Measurements from ENCODE around the gene LYSMD4.

Gene LYSMD4

DNA sequence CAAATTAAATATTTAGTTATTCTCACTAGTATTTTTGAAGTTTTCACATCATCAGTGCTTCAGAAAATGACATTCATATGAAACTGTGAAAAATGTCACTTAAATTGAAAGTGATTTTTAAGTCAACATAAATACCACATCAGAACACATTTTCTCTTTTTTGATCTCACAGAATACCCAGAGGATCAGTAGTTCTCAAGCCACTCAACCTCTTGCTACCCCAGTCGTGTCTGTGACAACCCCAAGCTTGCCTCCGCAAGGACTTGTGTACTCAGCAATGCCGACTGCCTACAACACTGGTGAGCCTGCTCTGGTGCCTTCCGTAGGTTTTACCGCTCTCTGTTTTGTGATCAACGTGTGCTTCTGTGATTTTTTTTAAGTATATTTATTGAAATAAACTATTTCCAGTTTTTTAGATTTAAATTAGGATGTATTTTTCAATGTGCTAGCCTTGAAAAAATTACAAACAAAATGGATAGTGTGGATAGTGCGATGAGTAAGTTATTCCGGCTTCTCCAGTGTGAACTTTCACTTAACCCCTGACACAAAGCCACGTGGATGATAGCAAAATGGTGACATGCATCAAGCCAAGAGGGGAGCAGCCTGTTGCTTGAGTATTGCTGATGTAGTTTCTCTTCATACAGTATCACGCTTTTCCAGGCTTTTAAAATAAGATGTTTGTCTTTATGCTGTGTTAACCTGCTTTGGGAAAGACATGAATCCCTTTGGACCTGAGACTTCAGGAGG is 26.5 kb downstream of the LYSMD4 start:
- no peak for DNase-seq (ENCODE audit: low read depth in 2 of 2)

DNA sequence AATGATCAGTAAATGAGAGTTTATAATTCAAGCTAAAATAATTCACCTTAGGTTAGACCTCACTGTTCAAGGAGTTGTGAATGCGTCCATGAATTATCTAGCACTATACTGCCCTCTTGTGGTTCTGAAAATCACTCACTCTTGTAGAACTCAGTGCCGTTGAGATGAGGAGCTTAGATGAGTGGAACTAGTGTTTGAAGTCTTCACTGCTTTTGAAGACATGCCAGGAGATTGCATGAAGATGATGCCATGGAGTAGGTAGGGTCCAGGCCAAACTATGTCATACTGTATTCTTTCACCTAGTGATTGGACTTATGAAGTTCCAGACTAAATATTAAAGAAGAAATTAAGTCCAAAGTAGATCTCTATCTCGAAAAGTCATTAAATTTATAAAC is 28.8 kb downstream of the LYSMD4 start:
- DNase-seq (ENCODE audit: low read depth in 2 of 2), result no peak

DNA sequence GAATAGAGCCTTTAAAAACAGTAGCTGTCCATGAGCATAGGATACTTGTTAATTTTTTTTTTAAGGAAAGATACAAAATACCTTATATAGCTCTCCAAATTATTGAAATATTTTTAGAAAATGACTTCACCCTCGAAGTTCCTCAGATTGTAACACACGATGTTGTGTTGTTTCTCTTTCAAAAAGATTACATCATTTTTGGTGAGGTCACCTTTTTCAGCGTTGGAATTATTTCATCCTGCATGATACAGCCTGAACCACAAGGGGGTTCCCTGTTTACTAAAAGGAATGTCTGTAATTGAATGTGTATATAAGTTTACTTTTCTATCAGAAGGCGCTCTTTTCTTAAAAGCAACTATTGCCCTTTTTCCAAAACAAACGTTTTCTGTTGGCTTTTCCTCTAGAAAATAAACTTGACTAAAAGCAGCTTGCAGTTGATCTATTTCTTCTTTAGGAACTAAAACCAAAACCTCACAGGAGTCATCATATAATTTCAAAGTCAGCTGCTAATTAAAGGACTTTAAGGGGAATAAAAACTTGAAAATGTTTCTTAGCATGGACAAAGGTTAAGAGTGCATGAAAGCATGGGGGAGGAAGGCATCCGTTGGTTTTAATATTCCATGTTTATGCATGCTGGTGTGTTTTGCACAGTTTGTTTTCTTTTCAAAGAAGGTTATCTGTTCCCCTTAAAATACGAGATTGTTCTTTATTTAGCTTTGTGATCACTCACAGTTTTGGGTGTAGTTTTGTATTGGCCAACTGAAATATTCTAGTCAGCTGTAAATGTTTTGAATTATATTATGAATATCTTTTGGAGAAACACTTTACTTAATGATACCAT is 29.4 kb downstream of the LYSMD4 start:
- no peak for DNase-seq (ENCODE audit: low read depth in 2 of 2)

DNA sequence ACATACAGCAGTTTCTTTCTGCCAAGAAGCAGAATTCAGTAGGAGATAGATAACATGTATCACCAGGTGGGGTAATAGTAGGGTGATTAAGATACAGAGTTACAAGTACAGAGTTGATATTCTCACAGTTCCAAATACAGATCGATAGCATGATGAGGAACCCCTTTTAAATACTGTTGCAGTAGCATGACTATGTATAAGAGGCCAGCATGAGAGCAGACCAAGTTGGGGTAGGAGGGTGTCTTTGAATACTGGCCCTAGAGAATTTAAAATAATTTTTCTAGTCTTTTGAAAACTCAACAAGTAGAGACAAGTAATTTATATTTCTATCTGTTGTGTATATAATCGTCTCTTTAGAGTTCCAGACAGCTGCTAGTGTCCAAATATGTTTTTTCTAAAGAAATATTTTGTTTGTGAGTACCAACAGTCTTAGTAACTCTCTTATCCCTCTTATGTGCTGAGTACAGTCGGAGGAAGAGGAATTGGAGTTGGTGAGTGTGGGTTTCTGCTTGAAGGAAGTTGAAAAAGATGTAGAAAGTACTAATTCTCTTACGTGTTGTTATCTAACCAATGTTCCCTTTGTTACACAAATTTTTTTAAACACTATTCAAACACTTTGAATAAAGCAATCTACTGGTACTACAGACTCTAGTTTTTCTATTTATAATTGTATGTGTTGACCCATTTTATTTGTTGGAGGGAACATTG is 30.2 kb downstream of the LYSMD4 start:
- no peak for DNase-seq (ENCODE audit: low read depth in 2 of 2)

DNA sequence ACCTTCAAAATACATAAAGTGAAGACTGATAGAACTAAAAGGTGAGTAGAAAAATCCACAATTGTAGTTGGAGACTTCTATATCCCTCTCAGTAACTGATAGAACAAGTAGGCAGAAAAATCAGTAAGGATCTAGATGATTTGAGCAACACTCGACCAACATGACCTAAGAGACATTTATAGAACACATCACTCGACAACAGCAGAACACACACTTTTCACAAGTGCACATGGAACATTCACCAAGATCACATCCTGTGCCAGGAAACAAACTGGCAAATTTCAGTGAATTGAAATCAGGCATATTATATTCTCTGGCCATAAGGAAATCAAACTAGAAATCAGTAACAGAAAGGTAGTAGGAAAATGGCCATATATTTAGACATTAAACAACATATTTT is 37.1 kb downstream of the LYSMD4 start:
- no peak for DNase-seq (ENCODE audit: low read depth in 2 of 2)

DNA sequence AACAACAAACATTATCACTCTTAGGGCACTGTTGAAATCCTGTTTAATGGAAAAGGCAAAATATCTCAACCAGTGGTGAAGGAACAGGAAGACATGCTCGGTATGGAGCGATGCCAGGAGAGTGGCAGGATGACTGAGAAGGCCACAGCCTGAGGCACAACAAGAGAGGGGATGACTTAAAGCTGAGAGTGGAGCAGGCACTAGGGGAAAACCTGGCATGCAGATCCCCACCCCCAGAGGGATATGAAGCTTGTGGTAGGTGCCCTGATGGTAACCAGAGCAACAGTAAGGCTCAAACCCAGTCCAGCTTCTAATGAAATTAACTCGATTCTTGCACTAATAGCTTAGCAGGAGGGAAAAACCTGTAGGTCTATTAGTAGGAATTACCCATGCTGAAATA is 40.4 kb downstream of the LYSMD4 start:
- DNase-seq (ENCODE audit: low read depth in 2 of 2), result no peak

DNA sequence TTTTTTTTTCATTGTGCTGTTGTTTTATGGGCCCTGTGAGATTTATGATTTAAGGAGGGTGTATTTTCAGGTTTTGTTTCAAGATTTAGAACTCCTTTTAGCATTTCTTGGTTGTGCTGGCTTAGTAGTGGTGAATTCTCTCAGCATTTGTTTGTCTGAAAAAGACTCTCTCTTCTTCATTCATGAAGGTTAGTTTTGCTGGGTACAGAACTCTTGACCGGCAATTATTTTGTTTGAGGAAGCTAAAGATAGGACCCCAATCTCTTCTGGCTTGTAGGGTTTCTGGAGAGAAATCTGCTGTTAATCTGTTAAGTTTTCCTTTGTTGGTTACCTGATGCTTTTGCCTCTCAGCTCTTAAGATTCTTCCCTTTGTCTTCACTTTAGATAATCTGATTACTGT is 46.9 kb downstream of the LYSMD4 start:
- DNase-seq (ENCODE audit: low read depth in 2 of 2), result no peak

DNA sequence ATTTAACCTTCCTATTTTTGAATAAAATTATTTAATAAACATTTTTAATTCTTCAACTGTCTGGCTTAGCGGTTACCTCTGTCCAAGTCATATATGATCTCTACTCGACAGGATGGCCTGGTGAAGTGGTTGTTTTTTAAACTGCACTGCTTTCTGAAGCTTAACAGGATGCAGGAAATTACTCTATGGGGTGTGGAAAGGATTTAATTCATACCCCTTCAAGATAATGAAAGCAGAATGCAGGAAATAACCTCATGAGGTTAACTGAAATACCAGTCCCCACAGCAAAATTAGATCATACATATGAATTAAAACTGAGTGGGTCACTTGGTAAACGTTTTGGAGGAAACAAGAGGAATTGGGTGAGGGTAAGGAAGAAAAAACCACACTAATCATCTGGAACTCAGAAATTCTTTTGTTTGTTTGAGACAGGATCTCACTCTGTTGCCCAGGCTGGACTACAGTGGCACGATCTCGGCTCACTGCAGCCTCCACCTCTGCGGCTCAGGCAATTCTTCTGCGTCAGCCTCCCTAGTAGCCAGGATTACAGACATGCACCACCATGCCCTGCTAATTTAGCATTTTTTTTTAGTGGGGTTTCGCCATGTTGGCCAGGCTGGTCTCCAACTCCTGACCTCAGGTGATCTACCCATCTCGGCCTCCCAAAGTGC is 50.1 kb downstream of the LYSMD4 start:
- no peak for DNase-seq (ENCODE audit: low read depth in 2 of 2)

DNA sequence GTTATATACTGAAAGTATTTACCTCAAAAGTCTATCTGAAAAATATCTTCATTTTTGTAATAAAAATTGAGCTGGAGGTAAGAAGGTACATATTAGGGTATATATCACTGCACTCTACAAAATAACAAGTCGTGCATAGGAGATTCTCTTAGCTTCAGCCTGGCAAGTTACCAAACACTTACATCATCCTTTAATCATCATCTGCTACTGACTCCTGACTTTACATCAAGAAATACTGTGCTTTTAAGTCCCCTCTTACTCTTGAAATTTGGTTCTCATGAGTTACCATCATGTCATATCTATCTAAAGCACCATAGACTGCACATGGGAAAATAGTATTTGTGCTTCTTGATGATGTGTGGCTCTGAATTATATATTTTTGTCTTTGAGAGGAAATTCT is 50.8 kb downstream of the LYSMD4 start:
- no peak for DNase-seq (ENCODE audit: low read depth in 2 of 2)

DNA sequence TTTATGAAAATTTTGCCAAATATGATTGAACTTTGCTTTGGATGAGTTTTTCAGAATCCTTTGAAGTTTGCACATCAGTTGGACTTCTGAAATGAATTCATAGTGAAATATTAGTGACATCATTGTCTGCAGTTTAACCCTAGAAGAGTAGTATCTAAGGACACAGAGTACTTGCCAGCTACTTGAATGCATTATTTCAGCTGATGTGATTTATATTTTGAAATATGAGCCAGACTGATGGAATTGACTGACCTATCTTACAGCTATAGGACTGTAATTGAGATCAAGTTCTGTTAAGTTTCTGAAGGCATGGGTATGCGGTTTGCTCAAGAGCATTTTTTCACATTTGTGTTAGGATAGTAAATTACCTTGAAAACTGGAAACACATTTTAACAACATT is 51.2 kb downstream of the LYSMD4 start:
- no peak for DNase-seq (ENCODE audit: low read depth in 2 of 2)

DNA sequence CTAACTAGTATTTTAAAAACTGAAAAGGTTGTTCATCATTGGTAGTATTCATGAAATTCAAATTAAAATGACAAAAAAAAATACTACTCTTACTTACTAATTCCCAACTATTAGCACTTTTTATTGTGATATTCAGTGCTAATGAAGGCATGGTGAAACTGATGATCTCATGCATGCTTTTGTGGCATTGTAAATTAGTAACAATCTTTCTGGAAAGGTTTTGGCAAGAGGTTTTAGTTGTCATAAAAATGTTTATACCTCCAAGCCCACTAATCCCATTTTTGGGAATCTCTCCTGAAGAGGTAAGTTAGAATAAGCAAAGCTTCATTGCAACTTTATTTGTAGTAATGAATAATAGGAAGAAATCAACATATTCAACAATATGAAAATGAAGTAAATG is 53.0 kb downstream of the LYSMD4 start:
- DNase-seq (ENCODE audit: low read depth in 2 of 2), result no peak

DNA sequence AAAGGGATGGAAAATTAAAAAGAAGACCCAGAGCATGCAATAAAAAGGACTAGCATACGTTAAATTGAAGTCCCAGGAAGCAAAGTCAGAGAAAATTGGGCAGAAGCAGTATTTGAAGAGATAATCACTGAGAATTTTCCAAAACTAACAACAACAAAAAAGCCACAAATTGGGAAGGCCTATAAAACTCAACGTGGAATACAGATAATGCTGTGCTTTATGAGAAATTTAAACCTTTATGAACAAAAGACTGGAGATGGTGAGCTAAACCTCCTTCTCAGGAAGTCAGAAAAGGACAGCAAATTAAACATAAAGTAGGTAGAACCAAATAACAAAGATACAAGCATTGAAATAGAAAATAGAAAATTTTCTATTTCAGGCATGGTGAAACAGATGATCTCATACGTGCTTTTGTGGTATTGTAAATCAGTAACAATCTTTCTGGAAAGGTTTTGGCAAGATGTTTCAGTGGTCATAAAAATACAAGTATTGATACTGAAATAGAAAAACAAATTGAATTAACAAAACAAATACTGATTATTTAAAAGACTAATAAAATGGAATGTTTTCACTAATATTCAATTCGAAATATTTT is 55.6 kb downstream of the LYSMD4 start:
- no peak for DNase-seq (ENCODE audit: low read depth in 2 of 2)

Data from stimulated activated CD8-positive, alpha-beta memory T cell treated with anti-CD3 and anti-CD28 coated beads, Interleukin-2, amount 100 ng/mL, for 1 hour (primary cell).